Vagina (tissue), 2 donors: ENCODE results near the gene EGR2.

Source experiments
- CTCF ChIP-seq, 3 experiments: fragments of 450-650 bp in 2 of 3; fragments of 200-600 bp in 1 of 3; sonication (generic) in 1 of 3; IDR thresholded peaks; one replicate each; pipeline ENCODE4 v1.5.1; 2017 to 2019; ENCODE audit warnings: antibody characterized with exemption in 3 of 3, mild to moderate bottlenecking in 2 of 3, moderate library complexity in 2 of 3
- POLR2A ChIP-seq, 2 donors: fragments of 450-650 bp; IDR thresholded peaks; one replicate each; pipeline ENCODE4 v1.6.1; 2017; ENCODE audit warnings: antibody characterized with exemption in 2 of 2, mild to moderate bottlenecking in 2 of 2, moderate library complexity in 2 of 2

DNA sequence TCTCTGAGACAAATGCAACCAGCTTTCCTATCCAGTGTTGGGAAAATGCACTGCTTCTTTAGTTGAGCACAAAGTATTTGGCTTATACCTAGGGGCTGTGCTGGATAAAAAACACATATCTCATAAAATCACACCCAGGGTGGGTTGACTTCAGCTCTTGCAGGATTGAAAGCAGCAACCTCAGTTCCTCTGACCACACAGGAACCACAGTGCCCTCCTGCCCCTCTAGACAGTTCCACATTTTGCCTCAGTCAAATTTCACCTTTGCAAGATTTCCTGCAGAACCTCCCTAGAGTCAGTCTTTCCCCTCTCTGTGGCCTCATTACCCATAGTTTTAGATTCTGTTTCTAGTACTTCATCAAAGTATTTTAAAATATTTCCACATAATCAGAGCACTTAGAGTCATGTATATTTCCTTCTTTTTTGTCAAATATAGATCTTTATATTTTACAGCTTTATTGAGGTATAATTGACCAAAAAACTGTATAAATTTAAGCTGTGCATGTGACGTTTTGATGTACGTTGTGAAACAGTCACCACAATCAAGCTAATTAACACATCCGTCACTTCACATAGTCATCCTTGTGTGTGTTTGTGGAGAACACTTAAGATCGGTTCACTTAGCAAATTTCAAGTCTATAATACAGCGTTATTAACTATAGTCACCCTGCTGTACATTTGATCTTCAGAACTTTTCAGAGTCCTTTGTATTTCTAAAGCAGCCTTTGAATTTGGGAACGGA lies 37.0 kb upstream of the EGR2 start:
- TF ChIP-seq CTCF (IDR thresholded peaks at IDR 0.05) (no peak), POLR2A (IDR thresholded peaks at IDR 0.05) (no peak)
